GM18520 (cell line): ENCODE results near the gene DTX2.
"Not testable (repeated sequence)": the region's sequence is repeated elsewhere in the genome, so short reads cannot be mapped to it uniquely, and the experiment has no call there.

Experiments used
- ATAC-seq: cut with Tn5 transposase; IDR thresholded peaks from one replicate; pipeline ENCODE4 v1.9.1; 2021; ENCODE audit not compliant: unreplicated experiment

The DTX2 gene

DNA sequence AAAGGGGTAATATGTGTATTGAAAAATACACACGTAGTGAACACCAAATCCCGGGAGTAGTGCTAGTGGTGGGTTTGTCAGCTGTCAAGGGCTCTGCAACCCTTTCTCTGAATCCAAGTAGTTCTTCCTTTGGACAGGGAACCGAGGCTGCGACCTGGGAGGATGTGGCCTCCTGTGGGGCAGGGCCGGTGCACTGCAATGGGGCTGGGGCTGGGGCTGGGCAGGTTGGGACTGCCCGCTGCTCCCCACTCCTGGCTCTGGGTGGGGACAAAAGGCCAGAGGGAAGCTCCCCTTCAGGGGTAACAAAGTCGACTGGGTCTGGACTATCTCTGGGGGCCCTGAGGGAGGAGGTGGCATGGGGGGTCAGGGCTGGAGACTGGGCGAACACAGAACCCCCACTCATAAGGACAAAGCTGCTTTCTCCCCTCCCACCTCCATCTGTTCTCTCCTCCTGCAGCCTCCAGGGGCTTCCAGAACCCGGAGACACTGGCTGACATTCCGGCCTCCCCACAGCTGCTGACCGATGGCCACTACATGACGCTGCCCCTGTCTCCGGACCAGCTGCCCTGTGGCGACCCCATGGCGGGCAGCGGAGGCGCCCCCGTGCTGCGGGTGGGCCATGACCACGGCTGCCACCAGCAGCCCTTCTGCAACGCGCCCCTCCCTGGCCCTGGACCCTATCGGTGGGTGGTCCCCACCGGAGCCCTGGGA, 49.8 kb downstream of the DTX2 start:
- not testable (repeated sequence) for ATAC-seq

DNA sequence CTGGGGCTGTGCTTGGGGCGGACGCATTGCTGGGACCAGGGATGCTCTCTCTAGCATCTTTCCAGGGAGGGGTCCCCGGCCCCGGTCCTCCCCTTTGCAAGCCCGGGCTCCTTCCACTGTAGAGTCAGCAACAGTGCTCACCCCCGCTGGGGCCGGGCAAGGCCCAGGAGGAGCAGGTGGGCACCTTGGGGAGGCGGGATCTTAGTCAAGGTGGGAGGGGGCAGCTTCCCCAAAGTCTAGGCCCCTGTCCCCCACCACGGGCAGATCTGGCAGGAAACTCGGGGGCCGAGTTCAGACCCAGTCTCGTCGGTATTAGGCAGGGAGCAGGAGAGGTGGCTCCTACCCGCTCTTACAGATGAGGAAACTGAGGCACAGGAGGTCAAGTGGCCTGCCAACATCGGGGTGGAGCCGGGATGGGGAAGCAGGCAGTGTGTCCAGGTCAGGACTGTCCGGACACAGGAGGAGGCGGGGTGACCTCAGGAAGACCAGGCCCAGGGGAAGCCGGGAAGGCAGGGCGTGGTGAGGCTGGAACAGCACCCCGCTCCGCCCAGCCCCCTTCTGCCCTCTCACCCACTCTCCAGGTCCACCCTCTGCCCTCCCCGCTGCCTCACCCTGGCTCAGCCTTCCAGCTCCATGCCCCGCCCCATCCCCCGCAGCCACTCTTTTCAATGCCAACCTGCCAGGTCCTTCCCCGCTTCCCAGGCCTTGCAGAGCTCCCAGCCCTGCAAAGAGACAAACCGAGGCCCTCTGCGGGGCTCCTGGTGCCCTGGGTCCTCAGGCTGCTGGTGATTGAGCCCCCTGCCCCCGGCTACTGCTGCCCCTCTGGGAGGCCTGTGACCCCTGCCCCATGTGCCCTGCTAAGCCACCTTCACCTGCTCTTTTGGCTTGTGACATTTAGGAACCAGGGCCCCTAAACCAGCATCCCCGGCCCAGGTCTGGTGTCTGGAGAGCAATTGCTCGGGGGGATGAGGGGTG, 50.7 kb downstream of the DTX2 start:
- not testable (repeated sequence) for ATAC-seq

- ATAC-seq, result no peak
Measured at GRCh38 chr7:76512941-76513816, 51.7 kb downstream of the DTX2 start.

- ATAC-seq, result no peak
Measured at GRCh38 chr7:76513817-76514799, 52.6 kb downstream of the DTX2 start.

DNA sequence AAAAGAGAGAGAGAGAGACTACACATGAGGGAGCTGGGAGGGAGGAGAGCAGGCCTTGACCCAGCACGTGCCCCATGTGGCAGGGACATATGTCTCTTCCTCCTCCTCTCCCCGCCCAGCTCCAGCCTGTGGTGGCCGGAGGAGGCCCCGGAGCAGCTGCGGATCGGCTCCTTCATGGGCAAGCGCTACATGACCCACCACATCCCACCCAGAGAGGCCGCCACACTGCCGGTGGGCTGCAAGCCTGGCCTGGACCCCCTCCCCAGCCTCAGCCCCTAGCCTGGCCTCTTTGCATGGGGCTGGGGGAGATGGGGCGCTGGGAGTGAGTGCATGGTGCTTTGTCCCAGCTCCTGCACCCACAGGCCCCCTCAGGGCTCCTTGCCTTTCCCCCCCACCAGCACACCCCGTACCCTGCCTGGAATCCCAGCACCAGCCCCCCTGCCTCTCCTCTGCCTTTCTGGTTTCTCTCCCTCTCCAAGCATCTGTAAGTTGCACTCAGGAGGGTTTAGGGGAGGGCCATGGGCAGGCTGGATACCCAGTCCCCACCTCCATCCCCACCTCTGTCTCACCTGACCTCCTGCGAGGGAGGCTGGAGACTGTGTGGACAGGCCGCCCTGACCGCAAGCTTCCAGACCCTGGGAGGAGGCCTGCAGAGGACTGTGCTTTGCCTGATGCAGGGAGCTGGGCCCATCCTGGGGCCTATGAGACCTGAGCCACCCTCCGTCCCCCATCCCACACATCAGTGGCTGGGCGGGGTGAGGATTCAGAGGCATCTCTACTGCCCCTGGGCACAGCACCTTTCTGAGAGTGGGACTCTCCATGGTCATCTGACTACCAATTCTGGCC, 53.6 kb downstream of the DTX2 start:
- no peak for ATAC-seq

DNA sequence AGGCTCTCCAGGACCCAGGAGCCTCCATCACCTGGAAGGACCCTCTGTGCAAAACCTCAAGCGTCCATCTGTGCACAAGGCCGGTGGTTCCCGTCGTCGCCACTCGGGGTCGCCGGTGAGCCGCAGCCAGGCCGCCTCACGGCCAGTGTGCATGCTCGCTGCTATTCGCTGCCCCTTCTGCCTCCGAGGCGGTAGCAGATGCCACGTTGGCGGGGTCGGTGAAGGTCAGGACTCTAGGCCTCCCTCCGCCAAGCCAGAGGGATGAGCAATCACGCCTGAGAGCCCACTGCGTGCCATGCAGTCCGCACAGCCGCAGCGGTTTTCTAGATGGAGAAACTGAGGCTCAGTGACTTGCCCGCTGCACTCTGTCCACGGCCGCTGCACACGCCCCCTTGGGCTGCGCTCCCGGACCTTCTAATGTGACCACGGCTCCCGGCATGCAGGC, 54.5 kb downstream of the DTX2 start:
- no peak for ATAC-seq

- ATAC-seq, result not testable (repeated sequence)
Measured at GRCh38 chr7:76516932-76517331, 55.4 kb downstream of the DTX2 start.

DNA sequence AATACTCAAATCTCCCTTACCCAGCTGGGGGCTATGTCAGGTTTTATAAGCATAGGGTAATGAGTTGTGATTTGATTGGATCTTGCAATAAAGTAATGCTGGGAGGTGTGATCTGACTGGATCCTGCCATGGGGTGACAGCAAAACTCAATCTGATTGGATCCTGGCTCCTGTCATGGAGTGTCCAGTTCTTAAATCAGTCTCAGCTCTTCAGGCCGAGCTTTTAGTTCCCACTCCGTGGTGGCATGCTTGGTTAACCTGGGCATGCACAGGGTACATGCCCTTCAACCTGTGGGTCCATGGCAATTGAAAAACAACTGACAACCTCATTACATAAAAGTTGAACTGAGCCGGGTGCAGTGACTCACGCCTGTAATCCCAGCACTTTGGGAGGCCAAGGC, 64.7 kb downstream of the DTX2 start:
- not testable (repeated sequence) for ATAC-seq

DNA sequence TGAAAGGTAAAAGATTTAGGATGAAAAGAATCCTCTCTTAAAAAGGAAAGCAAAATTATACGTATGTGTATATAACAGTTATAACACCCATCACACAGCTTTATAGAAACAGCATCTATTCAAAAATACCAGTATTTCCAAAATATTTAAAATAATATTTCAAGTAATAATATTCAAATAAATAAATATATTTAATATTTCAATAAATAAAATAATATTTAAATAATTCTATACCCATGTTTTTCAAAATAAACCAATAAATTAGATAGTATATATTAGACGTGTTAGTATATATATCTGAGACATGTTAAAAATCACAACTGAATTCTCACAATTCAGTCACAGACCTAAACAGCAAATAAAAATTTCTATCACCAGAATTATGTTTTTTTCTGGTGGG, 70.1 kb downstream of the DTX2 start:
- ATAC-seq, result not testable (repeated sequence)

DNA sequence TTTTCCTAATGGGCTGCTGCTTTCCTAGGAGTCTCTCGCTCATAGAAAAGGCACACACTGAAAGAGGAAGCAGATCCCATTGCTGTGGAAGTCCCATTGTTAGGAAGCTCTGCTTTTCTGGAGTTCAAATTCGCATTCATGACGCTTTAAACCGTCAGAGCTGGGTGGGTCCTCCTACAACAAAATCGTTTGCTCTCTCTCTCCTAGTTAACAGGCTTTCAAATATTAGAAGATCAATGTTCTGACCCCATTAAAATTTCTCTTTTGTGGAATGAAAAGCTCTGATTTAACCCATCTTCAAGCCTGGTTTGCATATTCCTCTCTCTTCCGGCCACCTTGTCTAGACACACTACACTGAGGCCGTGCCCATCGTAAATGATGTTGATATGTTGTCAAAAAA, 81.7 kb downstream of the DTX2 start, which contains the start of gene SPDYE16:
SPDYE16 (minus strand) TSS at position 101 of the 400 bp plus-strand sequence. CDS start 1,838 bp downstream, outside the sequence.
- ATAC-seq, result not testable (repeated sequence)

GRCh38 chr7:76549025-76549854, 87.7 kb downstream of the DTX2 start:
- peak; percentile 99 for ATAC-seq

GRCh38 chr7:76549855-76550248, 88.3 kb downstream of the DTX2 start:
- not testable (repeated sequence) for ATAC-seq

DNA sequence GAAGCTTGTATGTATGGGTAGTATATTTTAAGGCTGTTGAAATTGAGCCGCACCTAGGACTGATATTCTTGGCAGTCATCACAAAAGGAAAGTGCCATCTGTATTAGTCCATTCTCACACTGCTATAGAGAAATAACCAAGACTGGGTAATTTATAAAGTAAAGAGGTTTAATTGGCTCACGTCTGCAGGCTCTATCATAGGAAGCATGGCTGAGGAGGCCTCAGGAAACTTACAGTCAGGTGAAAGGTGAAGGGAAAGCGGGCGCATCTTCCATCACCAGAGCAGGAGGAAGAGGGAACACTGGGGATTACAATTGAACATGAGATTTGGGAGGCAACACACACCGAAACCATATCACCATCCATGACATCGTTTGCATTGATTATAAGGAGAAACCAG, 90.5 kb downstream of the DTX2 start:
- not testable (repeated sequence) for ATAC-seq
